H9 (cell line): Measurements from ENCODE around the gene APCDD1. TPM values are rescaled to one million over a fixed set of nuclear protein-coding genes. Genes with fewer than 3 reads are reported as not detected.

Source experiments
- DNase-seq: peaks from one replicate; pipeline ENCODE4 v3.0.0-alpha.2; 2017
- H2AFZ ChIP-seq: one replicate; pipeline ENCODE4 v1.6.1; 2013; ENCODE audit warnings: mild to moderate bottlenecking, low read length, control low read depth, moderate library complexity
- H2AK5ac ChIP-seq: 2 replicates; pipeline ENCODE4 v1.6.1; 2013; ENCODE audit warnings: low read length, control low read depth, mixed read lengths; ENCODE audit not compliant: insufficient read length
- H2BK120ac ChIP-seq: one replicate; pipeline ENCODE4 v1.6.1; 2013; ENCODE audit warnings: low read depth, mild to moderate bottlenecking, low read length, control low read depth, inconsistent platforms; ENCODE audit not compliant: poor library complexity, severe bottlenecking
- H2BK12ac ChIP-seq: 2 replicates; pipeline ENCODE4 v1.6.1; 2013; ENCODE audit warnings: low read length, control low read depth, mixed read lengths, low read depth; ENCODE audit not compliant: insufficient read length
- H2BK15ac ChIP-seq: 2 replicates; pipeline ENCODE4 v1.6.1; 2013; ENCODE audit warnings: low read depth, low read length, control low read depth
- H2BK20ac ChIP-seq: one replicate; pipeline ENCODE4 v1.6.1; 2013; ENCODE audit warnings: low read depth, mild to moderate bottlenecking, low read length, control low read depth, inconsistent platforms; ENCODE audit not compliant: poor library complexity, severe bottlenecking
- H2BK5ac ChIP-seq: 2 replicates; pipeline ENCODE4 v1.6.1; 2013; ENCODE audit warnings: low read length, control low read depth, mixed read lengths; ENCODE audit not compliant: insufficient read length
- H3K14ac ChIP-seq: 2 replicates; pipeline ENCODE4 v1.6.1; 2013; ENCODE audit warnings: low read length, control low read depth; ENCODE audit not compliant: insufficient read depth
- H3K18ac ChIP-seq: 2 replicates; pipeline ENCODE4 v1.6.1; 2013; ENCODE audit warnings: low read depth, mild to moderate bottlenecking, mixed read lengths, low read length, control low read depth; ENCODE audit not compliant: insufficient read length
- H3K23ac ChIP-seq: 2 replicates; pipeline ENCODE4 v1.6.1; 2013; ENCODE audit warnings: low read length, control low read depth, mixed read lengths, low read depth; ENCODE audit not compliant: insufficient read length
- H3K23me2 ChIP-seq: 2 replicates; pipeline ENCODE4 v1.6.1; 2013; ENCODE audit warnings: low read depth, mild to moderate bottlenecking, mixed read lengths, low read length, control low read depth; ENCODE audit not compliant: insufficient read length, poor library complexity, severe bottlenecking
- H3K27ac ChIP-seq: 2 replicates; pipeline ENCODE4 v1.5.1; 2013; ENCODE audit warnings: low read length, control low read depth, mixed read lengths, low read depth; ENCODE audit not compliant: insufficient read length
- H3K27me3 ChIP-seq: 2 replicates; pipeline ENCODE4 v1.6.1; 2013; ENCODE audit warnings: low read length, control low read depth, inconsistent platforms; ENCODE audit not compliant: insufficient read depth
- H3K4ac ChIP-seq: 2 replicates; pipeline ENCODE4 v1.6.1; 2013; ENCODE audit warnings: low read depth, mild to moderate bottlenecking, control low read depth, inconsistent platforms, low read length, moderate library complexity
- H3K4me1 ChIP-seq: 2 replicates; pipeline ENCODE4 v1.6.1; 2013; ENCODE audit warnings: low read length, control low read depth, inconsistent platforms; ENCODE audit not compliant: insufficient read depth
- H3K4me2 ChIP-seq: 2 replicates; pipeline ENCODE4 v1.6.1; 2013; ENCODE audit warnings: low read length, control low read depth, mixed read lengths; ENCODE audit not compliant: insufficient read length, insufficient read depth
- H3K56ac ChIP-seq: 2 replicates; pipeline ENCODE4 v1.6.1; 2013; ENCODE audit warnings: low read depth, mild to moderate bottlenecking, mixed read lengths, low read length, control low read depth; ENCODE audit not compliant: insufficient read length
- H3K79me1 ChIP-seq: 2 replicates; pipeline ENCODE4 v1.6.1; 2013; ENCODE audit warnings: low read depth, mild to moderate bottlenecking, moderate library complexity, low read length, control low read depth, inconsistent platforms; ENCODE audit not compliant: insufficient read depth, poor library complexity, severe bottlenecking
- H3K79me2 ChIP-seq: 2 replicates; pipeline ENCODE4 v1.6.1; 2013; ENCODE audit warnings: low read length, control low read depth, inconsistent platforms; ENCODE audit not compliant: insufficient read depth
- H3K9ac ChIP-seq: 2 replicates; pipeline ENCODE4 v1.6.1; 2013; ENCODE audit warnings: low read length, control low read depth, mixed read lengths; ENCODE audit not compliant: insufficient read length; ENCODE audit errors: extremely low read depth
- H3K9me3 ChIP-seq: one replicate; pipeline ENCODE4 v1.6.1; 2013; ENCODE audit warnings: low read depth, low read length, inconsistent platforms; ENCODE audit not compliant: control insufficient read depth
- H3T11ph ChIP-seq: one replicate; pipeline ENCODE4 v1.6.1; 2013; ENCODE audit warnings: mild to moderate bottlenecking, low read length, control low read depth, inconsistent platforms
- H4K20me1 ChIP-seq: one replicate; pipeline ENCODE4 v1.6.1; 2013; ENCODE audit not compliant: control insufficient read depth, insufficient read length, insufficient read depth
- H4K5ac ChIP-seq: 2 replicates; pipeline ENCODE4 v1.6.1; 2013; ENCODE audit warnings: low read depth, mild to moderate bottlenecking, mixed read lengths, low read length, control low read depth; ENCODE audit not compliant: insufficient read length
- H4K8ac ChIP-seq: replicated peaks from 2 replicates; pipeline ENCODE4 v1.6.1; 2013; ENCODE audit warnings: low read length, control low read depth, mixed read lengths, low read depth; ENCODE audit not compliant: insufficient read length
- H4K91ac ChIP-seq: 2 replicates; pipeline ENCODE4 v1.6.1; 2013; ENCODE audit warnings: low read depth, mild to moderate bottlenecking, moderate library complexity, mixed read lengths, low read length, control low read depth; ENCODE audit not compliant: insufficient read length
- H3K27ac Mint-ChIP-seq, 3 experiments: 2 replicates in 2 of 3; 3 replicates in 1 of 3; pipeline ENCODE4 v1.8.0; 2020 to 2021; ENCODE audit warnings: mixed read lengths in 3 of 3, mild to moderate bottlenecking in 1 of 3, moderate library complexity in 1 of 3
- H3K27me3 Mint-ChIP-seq: 2 replicates; pipeline ENCODE4 v1.8.0; 2021; ENCODE audit warnings: low read depth, mild to moderate bottlenecking, moderate library complexity, mixed read lengths
- H3K36me3 Mint-ChIP-seq, 3 experiments: 2 replicates in 2 of 3; 3 replicates in 1 of 3; pipeline ENCODE4 v1.8.0; 2020 to 2021; ENCODE audit warnings: low read depth in 3 of 3, mixed read lengths in 3 of 3; ENCODE audit not compliant: insufficient read depth in 1 of 3
- H3K4me1 Mint-ChIP-seq, 2 experiments: 2 replicates each; pipeline ENCODE4 v1.8.0; 2020; ENCODE audit warnings: mixed read lengths in 2 of 2
- H3K4me3 Mint-ChIP-seq, 2 experiments: 2 replicates in 1 of 2; 3 replicates in 1 of 2; pipeline ENCODE4 v1.8.0; 2020 to 2021; ENCODE audit warnings: mild to moderate bottlenecking in 2 of 2, mixed read lengths in 2 of 2, moderate library complexity in 1 of 2
- H3K9me3 Mint-ChIP-seq, 2 experiments: 2 replicates in 1 of 2; 3 replicates in 1 of 2; pipeline ENCODE4 v1.8.0; 2020; ENCODE audit warnings: mild to moderate bottlenecking in 2 of 2, mixed read lengths in 2 of 2, moderate library complexity in 1 of 2
- CTCF ChIP-seq: fragments of 200-600 bp; sonication (generic); conservative IDR thresholded peaks from 3 replicates; pipeline ENCODE4 v1.8.0; 2021; ENCODE audit warnings: antibody characterized with exemption, mild to moderate bottlenecking
- WGBS: extraction: QIAGEN DNeasy Blood & Tissue Kit; methylation state at CpG from one replicate; pipeline ENCODE4 v1.1.7; 2013; ENCODE audit warnings: missing lambda C conversion rate, low lambda C conversion rate, mixed read lengths; ENCODE audit not compliant: insufficient read length; ENCODE audit errors: extremely low coverage; 5-methylcytosine and 5-hydroxymethylcytosine counted together
- total RNA-seq: library from RNA; stranded (reverse); gene quantifications from 2 replicates; pipeline ENCODE4 v1.2.1, GENCODE V29; 2021

APCDD1 gene
- total RNA-seq, 1 experiment from 2014 or later: 1.8 TPM

- no peak overlapping the region for H2AFZ ChIP-seq
- no peak overlapping the region for H3K4me3 Mint-ChIP-seq
- no peak overlapping the region for H4K5ac ChIP-seq
- H2BK12ac ChIP-seq: no peak overlapping the region
- H3K9me3 Mint-ChIP-seq: no peaks in the 10 kb centered on the region
- H2BK120ac ChIP-seq: no peak overlapping the region
- TF ChIP-seq CTCF: no peak
- no peaks in the 10 kb centered on the region for H3K79me2 ChIP-seq
- H3K23ac ChIP-seq: no peak overlapping the region
- peaks cover 4% of the 10 kb centered on the region; the same call in 1 of the 2 replicates for H3K4me1 ChIP-seq
- H3K9ac ChIP-seq: no peak overlapping the region
- H3K18ac ChIP-seq: no peak overlapping the region
- no peaks in the 10 kb centered on the region for H4K20me1 ChIP-seq
- H2AK5ac ChIP-seq: no peak overlapping the region
- no peak for DNase-seq
- H3K4me2 ChIP-seq: no peak overlapping the region
- H3K27me3 ChIP-seq: no peaks in the 10 kb centered on the region
- no peak overlapping the region for H2BK5ac ChIP-seq
- no peak overlapping the region for H2BK20ac ChIP-seq
- H3K56ac ChIP-seq: no peak overlapping the region
- no peak overlapping the region for H3T11ph ChIP-seq
- H3K14ac ChIP-seq: no peak overlapping the region
- no peaks in the 10 kb centered on the region; a peak in 1 of 7 replicates for H3K36me3 Mint-ChIP-seq
- H2BK15ac ChIP-seq: no peak overlapping the region
- no peak overlapping the region for H4K91ac ChIP-seq
- peak overlapping the region in 1 of 3 experiments; percentile 56; a peak in 1 of 7 replicates for H3K27ac Mint-ChIP-seq
- H3K9me3 ChIP-seq: no peaks in the 10 kb centered on the region
- H4K8ac ChIP-seq: no peak overlapping the region
- H3K4me1 Mint-ChIP-seq: peaks cover 20 to 24% of the 10 kb centered on the region in 2 experiments
- no CpG with 5 or more reads among the region's 11 CpGs for WGBS
- H3K79me1 ChIP-seq: no peaks in the 10 kb centered on the region
- H3K23me2 ChIP-seq: no peaks in the 10 kb centered on the region
- no peak overlapping the region for H3K4ac ChIP-seq
- H3K27me3 Mint-ChIP-seq: no peaks in the 10 kb centered on the region; the same call in 1 of the 2 replicates
- H3K27ac ChIP-seq: no peak overlapping the region
These were observed 43.7 kb upstream of the APCDD1 start for GRCh38 chr18:10410472-10411308.
